GM23338 (cell line): Measurements from ENCODE around the gene ORM1. TPM values are rescaled to one million over a fixed set of nuclear protein-coding genes. Genes with fewer than 3 reads are reported as not detected.

ENCODE experiments used
- ATAC-seq: fragments of 200-7000 bp; cut with Tn5 transposase; 3 replicates; pipeline ENCODE4 v1.9.1; 2020
- DNase-seq: peaks from one replicate; pipeline ENCODE4 v3.0.0-alpha.2; 2015; ENCODE audit warnings: low spot score
- H2AFZ ChIP-seq: fragments of 200-600 bp; sonication (generic); 2 replicates; pipeline ENCODE4 v1.8.0; 2016; ENCODE audit warnings: antibody characterized with exemption, mild to moderate bottlenecking, moderate library complexity
- H3F3A ChIP-seq: fragments of 200-600 bp; sonication (generic); replicated peaks from 2 replicates; pipeline ENCODE4 v1.8.0; 2017; ENCODE audit warnings: antibody characterized with exemption, mixed run types, low read depth
- H3K27ac ChIP-seq: fragments of 200-600 bp; sonication (generic); 2 replicates; pipeline ENCODE4 v1.6.1; 2016; ENCODE audit warnings: low read depth
- H3K27me3 ChIP-seq: fragments of 200-600 bp; sonication (generic); 2 replicates; pipeline ENCODE4 v1.8.0; 2016; ENCODE audit warnings: mild to moderate bottlenecking, mixed run types, moderate library complexity; ENCODE audit not compliant: insufficient read depth
- H3K36me3 ChIP-seq: fragments of 200-600 bp; sonication (generic); 2 replicates; pipeline ENCODE4 v1.8.0; 2016; ENCODE audit warnings: mild to moderate bottlenecking; ENCODE audit not compliant: insufficient read depth
- H3K4me1 ChIP-seq: fragments of 200-600 bp; sonication (generic); 2 replicates; pipeline ENCODE4 v1.8.0; 2016; ENCODE audit warnings: mild to moderate bottlenecking, moderate library complexity; ENCODE audit not compliant: insufficient read depth
- H3K4me2 ChIP-seq: fragments of 200-600 bp; sonication (generic); 2 replicates; pipeline ENCODE4 v1.7.1; 2017; ENCODE audit warnings: mixed run types
- H3K4me3 ChIP-seq: fragments of 200-600 bp; sonication (generic); 2 replicates; pipeline ENCODE4 v1.6.1; 2016; ENCODE audit warnings: mixed run types
- H3K79me2 ChIP-seq: fragments of 200-600 bp; sonication (generic); replicated peaks from 2 replicates; pipeline ENCODE4 v1.8.0; 2017; ENCODE audit warnings: mild to moderate bottlenecking; ENCODE audit not compliant: insufficient read depth
- H3K9me2 ChIP-seq: fragments of 200-600 bp; sonication (generic); 2 replicates; pipeline ENCODE4 v1.8.0; 2017; ENCODE audit not compliant: insufficient read depth
- H4K20me1 ChIP-seq: fragments of 200-600 bp; sonication (generic); replicated peaks from 2 replicates; pipeline ENCODE4 v1.8.0; 2017; ENCODE audit warnings: mild to moderate bottlenecking; ENCODE audit not compliant: insufficient read depth
- H3K27ac Mint-ChIP-seq: 2 replicates; pipeline ENCODE4 v1.8.0; 2020; ENCODE audit warnings: inconsistent platforms, mild to moderate bottlenecking, moderate library complexity, mixed read lengths
- H3K27me3 Mint-ChIP-seq: 3 replicates; pipeline ENCODE4 v1.8.0; 2022; ENCODE audit warnings: low read depth, mild to moderate bottlenecking, moderate library complexity, mixed read lengths, inconsistent platforms; ENCODE audit not compliant: insufficient read depth, poor library complexity
- H3K36me3 Mint-ChIP-seq: 3 replicates; pipeline ENCODE4 v1.8.0; 2021; ENCODE audit warnings: low read depth, mild to moderate bottlenecking, inconsistent platforms, moderate library complexity, mixed read lengths
- H3K4me1 Mint-ChIP-seq: 3 replicates; pipeline ENCODE4 v1.8.0; 2020; ENCODE audit warnings: mild to moderate bottlenecking, inconsistent platforms, mixed read lengths
- H3K4me3 Mint-ChIP-seq: 3 replicates; pipeline ENCODE4 v1.8.0; 2021; ENCODE audit warnings: moderate library complexity, mild to moderate bottlenecking, inconsistent platforms, mixed read lengths
- H3K9me3 Mint-ChIP-seq: 3 replicates; pipeline ENCODE4 v1.8.0; 2020; ENCODE audit warnings: moderate library complexity, mild to moderate bottlenecking, inconsistent platforms, mixed read lengths
- CREB1 ChIP-seq: fragments of 250-450 bp; sonication (Bioruptor Pico); IDR thresholded peaks from 2 replicates; pipeline ENCODE4 v1.5.0; 2020; ENCODE audit warnings: low read depth, mild to moderate bottlenecking, moderate library complexity
- EZH2phosphoT487 ChIP-seq: fragments of 200-600 bp; sonication (generic); IDR thresholded peaks from one replicate; pipeline ENCODE4 v1.8.1; 2018; ENCODE audit warnings: antibody characterized with exemption; ENCODE audit not compliant: unreplicated experiment
- NANOG ChIP-seq: IDR thresholded peaks from 2 replicates; pipeline ENCODE4 v1.6.1; 2016; ENCODE audit warnings: antibody characterized with exemption, borderline replicate concordance
- STAT1 ChIP-seq: IDR thresholded peaks from one replicate; pipeline ENCODE4 v1.6.1; 2016; ENCODE audit warnings: antibody characterized with exemption; ENCODE audit not compliant: unreplicated experiment
- ZNF331 ChIP-seq: fragments of 250-450 bp; sonication (Bioruptor Pico); IDR thresholded peaks from 2 replicates; pipeline ENCODE4 v1.5.0; 2020; ENCODE audit warnings: low read depth, mild to moderate bottlenecking, moderate library complexity
- ZNF462 ChIP-seq: fragments of 250-450 bp; sonication (Bioruptor Pico); IDR thresholded peaks from 2 replicates; pipeline ENCODE4 v1.5.0; 2020; ENCODE audit warnings: mild to moderate bottlenecking, moderate library complexity
- polyA plus RNA-seq: library from polyadenylated mRNA; unstranded; fragments of >200 nt; fragmentation: Nextera tagmentation; extraction: Ambion mirVana; gene quantifications from 2 replicates; pipeline ENCODE4 v1.2.1, GENCODE V29; 2016
- total RNA-seq: library from RNA; depleted of rRNA; stranded (reverse); fragments of >200 nt; shearing (Covaris generic); gene quantifications from 2 replicates; pipeline ENCODE4 v1.2.3, GENCODE V29; 2014
- TF ChIP-seq, protein P1 (sequence below): IDR thresholded peaks from 2 replicates; pipeline ENCODE4 v1.6.1; 2016; ENCODE audit warnings: antibody characterized with exemption

Gene ORM1
- total and polyA plus RNA-seq, 2 experiments from 2014 or later = not detected

- peaks cover 52% of the 10 kb centered on the region for H3K4me1 ChIP-seq
- TF ChIP-seq STAT1 = no peak
- TF ChIP-seq, protein P1, sequence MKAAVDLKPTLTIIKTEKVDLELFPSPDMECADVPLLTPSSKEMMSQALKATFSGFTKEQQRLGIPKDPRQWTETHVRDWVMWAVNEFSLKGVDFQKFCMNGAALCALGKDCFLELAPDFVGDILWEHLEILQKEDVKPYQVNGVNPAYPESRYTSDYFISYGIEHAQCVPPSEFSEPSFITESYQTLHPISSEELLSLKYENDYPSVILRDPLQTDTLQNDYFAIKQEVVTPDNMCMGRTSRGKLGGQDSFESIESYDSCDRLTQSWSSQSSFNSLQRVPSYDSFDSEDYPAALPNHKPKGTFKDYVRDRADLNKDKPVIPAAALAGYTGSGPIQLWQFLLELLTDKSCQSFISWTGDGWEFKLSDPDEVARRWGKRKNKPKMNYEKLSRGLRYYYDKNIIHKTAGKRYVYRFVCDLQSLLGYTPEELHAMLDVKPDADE = no peak
- no peak for TF ChIP-seq CREB1 (CRISPR knock-in tag)
- no peak for TF ChIP-seq ZNF331 (CRISPR knock-in tag)
- TF ChIP-seq ZNF462 = no peak
- TF ChIP-seq NANOG = no peak
- no peak for TF ChIP-seq EZH2phosphoT487
- Mint-ChIP-seq H3K36me3 (peaks cover 52% of the 10 kb centered on the region), H3K9me3 (no peaks in the 10 kb centered on the region), H3K27ac (peak overlapping the region; percentile 97), H3K27me3 (peaks cover 5% of the 10 kb centered on the region), H3K4me3 (peak overlapping the region; percentile 16), H3K4me1 (peaks cover 51% of the 10 kb centered on the region)
- peak overlapping the region; percentile 50 for H3K4me3 ChIP-seq
- H3K4me2 ChIP-seq = peak overlapping the region; percentile 75
- 0 out of 2 replicates have a peak, but pooled peaks cover 6% of the 10 kb centered on the region for H3K9me2 ChIP-seq
- no peaks in the 10 kb centered on the region for H3K27me3 ChIP-seq
- no peaks in the 10 kb centered on the region for H3K36me3 ChIP-seq
- H3K27ac ChIP-seq = peak overlapping the region; percentile 97; the same call in 1 of the 2 replicates
- DNase-seq (no peak), ATAC-seq (peak; percentile 18; the same call in 2 of the 3 replicates)
- H3F3A ChIP-seq = peaks cover 12% of the 10 kb centered on the region; the same call in 1 of the 2 replicates
- H2AFZ ChIP-seq = no peak overlapping the region
- H4K20me1 ChIP-seq = no peaks in the 10 kb centered on the region
- H3K79me2 ChIP-seq = peaks cover 4% of the 10 kb centered on the region; the same call in 1 of the 2 replicates
Measured at GRCh38 chr9:114370968-114371320, 48.0 kb downstream of the ORM1 start.
